ENCODE results near the gene C3orf18.

DNA sequence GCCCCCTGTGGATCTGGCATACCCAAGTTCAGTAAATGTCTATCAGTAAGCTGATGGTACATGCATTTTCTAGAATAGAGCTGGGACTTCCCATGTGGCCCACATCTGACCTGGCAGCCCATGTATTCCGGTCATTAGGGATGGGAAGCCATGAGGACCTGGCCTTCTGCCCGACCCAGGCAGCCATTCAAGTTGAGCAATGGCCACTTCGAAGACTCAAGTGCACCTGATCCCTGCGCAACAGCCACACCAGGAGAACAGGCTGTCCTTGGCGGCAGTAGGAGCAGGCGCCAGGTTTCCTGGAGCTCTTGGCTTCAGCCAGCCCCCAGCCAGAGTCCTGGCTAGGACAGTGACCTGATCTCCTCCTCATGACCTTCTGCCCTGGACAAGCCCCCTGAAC is 16.4 kb upstream of the C3orf18 start:
- TF ChIP-seq EZH2 (IDR thresholded peaks at IDR 0.05): no peak
- TF ChIP-seq, protein P1, sequence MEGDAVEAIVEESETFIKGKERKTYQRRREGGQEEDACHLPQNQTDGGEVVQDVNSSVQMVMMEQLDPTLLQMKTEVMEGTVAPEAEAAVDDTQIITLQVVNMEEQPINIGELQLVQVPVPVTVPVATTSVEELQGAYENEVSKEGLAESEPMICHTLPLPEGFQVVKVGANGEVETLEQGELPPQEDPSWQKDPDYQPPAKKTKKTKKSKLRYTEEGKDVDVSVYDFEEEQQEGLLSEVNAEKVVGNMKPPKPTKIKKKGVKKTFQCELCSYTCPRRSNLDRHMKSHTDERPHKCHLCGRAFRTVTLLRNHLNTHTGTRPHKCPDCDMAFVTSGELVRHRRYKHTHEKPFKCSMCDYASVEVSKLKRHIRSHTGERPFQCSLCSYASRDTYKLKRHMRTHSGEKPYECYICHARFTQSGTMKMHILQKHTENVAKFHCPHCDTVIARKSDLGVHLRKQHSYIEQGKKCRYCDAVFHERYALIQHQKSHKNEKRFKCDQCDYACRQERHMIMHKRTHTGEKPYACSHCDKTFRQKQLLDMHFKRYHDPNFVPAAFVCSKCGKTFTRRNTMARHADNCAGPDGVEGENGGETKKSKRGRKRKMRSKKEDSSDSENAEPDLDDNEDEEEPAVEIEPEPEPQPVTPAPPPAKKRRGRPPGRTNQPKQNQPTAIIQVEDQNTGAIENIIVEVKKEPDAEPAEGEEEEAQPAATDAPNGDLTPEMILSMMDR (IDR thresholded peaks at IDR 0.05): no peak
- no peak for TF ChIP-seq EZH2phosphoT487 (IDR thresholded peaks at IDR 0.05)

Data from neural progenitor cell (in vitro differentiated cells).